Lung (tissue), 12 donors: ENCODE measurements around the gene BCAR1. TPM values are rescaled to one million over a fixed set of nuclear protein-coding genes. Genes with fewer than 3 reads are reported as not detected.

Experiments used
- ATAC-seq: fragments of 200-7000 bp; cut with Tn5 transposase; one replicate; pipeline ENCODE4 v1.9.1; 2020; ENCODE audit warnings: moderate number of reproducible peaks; ENCODE audit not compliant: insufficient read depth, low FRiP score
- DNase-seq, 3 donors: peaks; one replicate each; pipeline ENCODE4 v3.0.0-alpha.2; 2013 to 2017
- H3K27ac ChIP-seq, 2 donors: one replicate each; pipeline ENCODE4 v1.5.1; 2013; ENCODE audit warnings: mild to moderate bottlenecking in 2 of 2, moderate library complexity in 2 of 2, control low read depth in 1 of 2, inconsistent platforms in 1 of 2, low read depth in 1 of 2, low read length in 1 of 2
- H3K27me3 ChIP-seq, 3 donors: one replicate each; pipeline ENCODE4 v1.5.1; 2013; ENCODE audit warnings: low read length in 2 of 3; ENCODE audit not compliant: control insufficient read depth in 3 of 3, insufficient read depth in 3 of 3
- H3K36me3 ChIP-seq, 4 donors: one replicate each; pipeline ENCODE4 v1.5.1; 2013; ENCODE audit warnings: low read length in 4 of 4, mild to moderate bottlenecking in 1 of 4, moderate library complexity in 1 of 4; ENCODE audit not compliant: control insufficient read depth in 4 of 4, insufficient read depth in 4 of 4
- H3K4me1 ChIP-seq, 5 donors: one replicate each; pipeline ENCODE4 v1.5.1; 2013; ENCODE audit warnings: low read length in 5 of 5, mild to moderate bottlenecking in 2 of 5, moderate library complexity in 1 of 5; ENCODE audit not compliant: control insufficient read depth in 5 of 5, insufficient read depth in 5 of 5
- H3K4me3 ChIP-seq: one replicate; pipeline ENCODE4 v1.5.1; 2013; ENCODE audit warnings: mild to moderate bottlenecking, control low read depth, moderate library complexity
- H3K9ac ChIP-seq, 2 donors: one replicate each; pipeline ENCODE4 v1.5.1; 2013; ENCODE audit warnings: low read length in 2 of 2, control low read depth in 1 of 2; ENCODE audit not compliant: insufficient read depth in 1 of 2
- H3K9me3 ChIP-seq, 4 donors: one replicate each; pipeline ENCODE4 v1.5.1; 2013; ENCODE audit warnings: low read length in 3 of 4, mild to moderate bottlenecking in 1 of 4, moderate library complexity in 1 of 4; ENCODE audit not compliant: control insufficient read depth in 4 of 4, insufficient read depth in 3 of 4
- WGBS, 2 donors: extraction: QIAGEN DNeasy Blood & Tissue Kit; methylation state at CpG; one replicate each; pipeline ENCODE4 v1.1.7; 2013; 5-methylcytosine and 5-hydroxymethylcytosine counted together
- polyA plus RNA-seq, 2 donors: library from polyadenylated mRNA; stranded (reverse); fragments of 200-250 nt; gene quantifications; one replicate each; pipeline ENCODE4 v1.2.1, GENCODE V29; 2013
- total RNA-seq, 2 donors: library from RNA; depleted of rRNA in 1 of 2; stranded (reverse); fragments of >200 nt in 1 of 2; gene quantifications; one replicate each; pipeline ENCODE4 v1.2.1, GENCODE V29; 2014 to 2021
- TF ChIP-seq, protein P1 (sequence below): IDR thresholded peaks from 2 replicates; pipeline ENCODE4 v1.5.1; 2012; ENCODE audit warnings: mild to moderate bottlenecking; ENCODE audit errors: control extremely low read depth, extremely low read depth
- donor health status: control.
- donor health status: control.
- donor health status: Bipolar disorder and iron deficiency.
- donor health status: healthy.
- donor health status: DM: yes; HTN: yes; CAD: no.

Gene BCAR1
- total and polyA plus RNA-seq, 4 donors, result 37.5 to 70.7 (median 49.9) TPM

DNA sequence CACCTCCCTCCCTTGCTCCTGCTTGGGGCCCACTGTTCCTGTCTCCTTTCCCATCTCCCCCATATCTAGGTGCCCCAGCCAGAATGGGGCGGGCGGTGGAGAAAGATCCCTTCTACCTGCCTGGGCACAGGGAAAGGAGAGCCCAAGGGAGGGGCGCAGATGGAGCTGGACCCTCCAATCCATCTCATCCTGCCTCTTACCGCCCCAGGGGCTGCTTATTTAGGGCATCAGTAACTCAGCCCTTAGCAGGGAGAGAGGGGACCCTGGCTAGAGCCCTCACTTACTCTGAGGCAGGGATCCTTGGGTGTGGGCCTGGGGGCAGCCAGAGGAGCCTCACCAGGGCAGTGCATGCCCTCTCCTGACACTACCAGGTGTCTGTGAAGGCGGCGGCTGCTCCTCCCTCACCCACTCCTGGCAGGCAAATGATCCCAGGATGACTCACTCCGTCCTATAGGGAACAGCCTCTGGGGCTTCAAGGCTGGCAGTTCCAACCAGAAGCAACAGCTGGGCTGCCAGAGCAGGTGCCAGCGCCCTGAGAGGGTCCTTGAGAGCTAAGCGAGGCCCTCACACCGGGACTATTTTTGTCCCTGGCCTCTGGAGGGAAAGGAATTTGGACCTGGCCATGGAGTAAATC, 16.3 kb upstream of the BCAR1 start:
- H3K36me3 ChIP-seq, result peaks cover 0 to 3% (median under 1%) of the 10 kb centered on the region in 4 donors
- no peaks in the 10 kb centered on the region for H3K9me3 ChIP-seq
- peak; percentile 23 to 64 (median 53) for DNase-seq
- TF ChIP-seq, protein P1, sequence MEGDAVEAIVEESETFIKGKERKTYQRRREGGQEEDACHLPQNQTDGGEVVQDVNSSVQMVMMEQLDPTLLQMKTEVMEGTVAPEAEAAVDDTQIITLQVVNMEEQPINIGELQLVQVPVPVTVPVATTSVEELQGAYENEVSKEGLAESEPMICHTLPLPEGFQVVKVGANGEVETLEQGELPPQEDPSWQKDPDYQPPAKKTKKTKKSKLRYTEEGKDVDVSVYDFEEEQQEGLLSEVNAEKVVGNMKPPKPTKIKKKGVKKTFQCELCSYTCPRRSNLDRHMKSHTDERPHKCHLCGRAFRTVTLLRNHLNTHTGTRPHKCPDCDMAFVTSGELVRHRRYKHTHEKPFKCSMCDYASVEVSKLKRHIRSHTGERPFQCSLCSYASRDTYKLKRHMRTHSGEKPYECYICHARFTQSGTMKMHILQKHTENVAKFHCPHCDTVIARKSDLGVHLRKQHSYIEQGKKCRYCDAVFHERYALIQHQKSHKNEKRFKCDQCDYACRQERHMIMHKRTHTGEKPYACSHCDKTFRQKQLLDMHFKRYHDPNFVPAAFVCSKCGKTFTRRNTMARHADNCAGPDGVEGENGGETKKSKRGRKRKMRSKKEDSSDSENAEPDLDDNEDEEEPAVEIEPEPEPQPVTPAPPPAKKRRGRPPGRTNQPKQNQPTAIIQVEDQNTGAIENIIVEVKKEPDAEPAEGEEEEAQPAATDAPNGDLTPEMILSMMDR, result no peak
- H3K4me1 ChIP-seq, result peaks cover 8 to 43% (median 31%) of the 10 kb centered on the region in 5 donors
- no peak overlapping the region for H3K4me3 ChIP-seq
- H3K27ac ChIP-seq, result peak overlapping the region; percentile 10 to 52
- no peaks in the 10 kb centered on the region for H3K27me3 ChIP-seq
- WGBS, 2 donors, result 68 to 83% methylated on average over 10 of the region's 10 CpGs
- no peak overlapping the region for H3K9ac ChIP-seq
- no peak for ATAC-seq

DNA sequence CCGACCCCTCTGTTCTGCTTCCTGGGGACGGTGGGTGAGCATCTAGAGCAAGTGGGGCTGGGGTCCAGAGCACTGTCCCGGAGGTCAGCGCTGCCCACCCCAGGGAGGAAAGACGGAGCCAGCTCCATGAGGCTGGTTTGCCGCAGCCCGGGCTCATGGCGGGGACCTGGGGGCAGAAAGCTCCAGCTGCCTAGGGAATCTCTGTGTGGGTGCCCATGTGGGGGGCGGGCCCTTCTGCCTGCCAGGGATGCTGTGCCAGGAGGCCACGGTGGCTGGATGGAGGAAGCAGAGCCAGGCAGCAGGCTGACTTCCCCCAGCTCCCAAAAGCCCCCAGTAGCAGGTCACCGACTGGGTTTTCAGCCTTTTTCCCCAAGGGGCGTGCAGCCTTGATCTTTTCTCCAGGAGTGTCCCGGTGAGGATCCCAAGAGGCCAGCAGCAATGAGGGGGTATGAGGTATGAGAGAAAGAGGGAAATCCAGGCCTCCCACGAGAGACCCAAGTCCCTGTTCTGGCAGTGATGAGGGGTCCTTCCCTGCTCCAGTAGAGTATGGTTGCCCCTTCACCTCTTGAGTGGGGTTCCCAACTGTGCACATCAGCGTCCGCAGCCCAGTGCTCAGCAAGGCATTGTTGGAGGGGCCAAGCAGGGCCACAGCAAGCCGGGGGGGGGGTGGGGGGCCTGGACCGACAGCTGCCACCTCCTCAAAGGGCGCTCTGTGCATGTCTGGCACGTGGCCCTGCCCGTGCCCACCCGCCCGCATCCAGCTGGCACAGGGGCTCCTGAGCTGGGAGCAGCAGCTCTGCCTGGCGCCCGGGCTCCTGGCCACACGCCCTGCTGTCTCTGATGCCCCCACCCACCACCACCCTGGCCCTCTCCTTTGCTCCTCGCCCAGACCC, 15.6 kb upstream of the BCAR1 start:
- Histone ChIP-seq H3K4me3 (no peak overlapping the region), H3K9me3 (no peaks in the 10 kb centered on the region), H3K27me3 (no peaks in the 10 kb centered on the region), H3K9ac (no peak overlapping the region), H3K27ac (peak overlapping the region in 1 of 2 donors; percentile 2), H3K36me3 (peaks cover 0 to 3% (median 1%) of the 10 kb centered on the region in 4 donors), H3K4me1 (peaks cover 16 to 45% (median 34%) of the 10 kb centered on the region in 5 donors)
- ATAC-seq, result no peak
- no peak for DNase-seq
- TF ChIP-seq, protein P1, result no peak
- 83% methylated on average over 24 to 27 of the region's 27 CpGs for whole genome bisulfite sequencing, 2 donors

DNA sequence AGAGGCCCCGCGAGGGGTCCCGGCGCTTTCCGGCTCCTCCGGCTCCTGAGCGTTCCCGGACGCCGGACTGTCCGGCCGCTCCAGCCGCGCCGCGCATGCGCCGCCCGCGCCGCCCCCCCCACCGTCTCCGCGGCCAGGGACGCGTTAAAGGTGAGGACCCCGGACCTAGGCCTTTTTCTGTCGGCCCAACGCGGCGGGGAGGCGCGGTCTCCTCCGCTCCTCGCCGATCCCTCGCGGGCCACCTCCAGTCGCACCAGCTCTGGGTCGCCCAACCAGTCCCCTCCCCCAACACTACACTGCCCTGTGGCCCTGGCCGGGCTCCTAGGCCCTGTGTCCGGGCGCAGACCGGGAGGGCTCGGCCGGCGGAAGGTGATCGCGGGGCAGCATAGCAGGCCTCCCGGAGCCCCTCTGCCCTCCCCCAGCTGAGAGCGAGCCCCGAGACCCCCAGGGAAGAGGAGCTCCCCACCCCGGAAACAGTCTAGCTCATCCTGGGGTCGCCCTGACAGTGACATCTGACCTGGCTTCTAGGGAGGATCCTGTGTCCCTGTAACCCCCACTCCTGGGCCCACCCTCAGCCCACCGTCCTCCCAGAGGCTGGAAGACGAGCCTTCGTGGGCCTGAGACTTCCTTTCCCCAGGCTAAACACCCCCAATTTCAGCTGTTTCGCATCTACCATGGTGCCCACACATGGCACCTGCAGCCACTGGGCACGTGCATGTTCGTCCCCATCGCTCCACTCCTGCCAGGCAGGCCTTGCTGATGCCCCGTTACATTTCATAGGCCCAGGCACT, 14.7 kb upstream of the BCAR1 start:
- 11 to 14% methylated on average over 42 to 62 of the region's 62 CpGs for WGBS, 2 donors
- peak overlapping the region; percentile 87 for H3K4me3 ChIP-seq
- H3K9me3 ChIP-seq, result no peaks in the 10 kb centered on the region
- no peaks in the 10 kb centered on the region for H3K27me3 ChIP-seq
- peak overlapping the region; percentile 95 to 97 for H3K27ac ChIP-seq
- peaks cover 20 to 49% (median 39%) of the 10 kb centered on the region in 5 donors for H3K4me1 ChIP-seq
- H3K36me3 ChIP-seq, result peaks cover 0 to 3% (median 1%) of the 10 kb centered on the region in 4 donors
- DNase-seq (peak; percentile 77 to 83 (median 82)), ATAC-seq (peak; percentile 85)
- TF ChIP-seq, protein P1, result no peak
- H3K9ac ChIP-seq, result peak overlapping the region in 1 of 2 donors; percentile 86
